OCI-LY3 (cell line): ENCODE data around the gene RPL13A.

Source experiments
- CTCF ChIP-seq: fragments of 200-600, 300-600 bp; sonication (generic); IDR thresholded peaks from 2 replicates; pipeline ENCODE4 v1.5.1; 2014; ENCODE audit warnings: antibody characterized with exemption, low read length, low read depth
- EZH2phosphoT487 ChIP-seq: fragments of 200-600 bp; shearing (Covaris generic); IDR thresholded peaks from 2 replicates; pipeline ENCODE4 v1.6.1; 2018; ENCODE audit warnings: antibody characterized with exemption, mixed run types, low read depth

GRCh38 chr19:49538643-49539042, 51.2 kb downstream of the RPL13A start:
- TF ChIP-seq CTCF (no peak), EZH2phosphoT487 (no peak)
